ENCODE measurements around the gene ATP5ME. TPM values are rescaled to one million over a fixed set of nuclear protein-coding genes. Genes with fewer than 3 reads are reported as not detected.

The ATP5ME gene
- total RNA-seq, 1 experiment from 2014 or later: 330 TPM

GRCh38 chr4:657834-658667, 16.0 kb downstream of the ATP5ME start:
- Histone ChIP-seq H3K79me2 (ENCODE audit: insufficient read depth, low read length) (no peaks in the 10 kb centered on the region), H3K9me2 (ENCODE audit: insufficient read depth) (no peaks in the 10 kb centered on the region), H3K9ac (ENCODE audit: low read length) (no peak overlapping the region), H3K27ac (ENCODE audit: low read depth, low read length) (no peak overlapping the region; the same call in 1 of the 2 replicates), H3K4me3 (replicated peaks in 1 of 2; ENCODE audit: low read depth in 1 of 2, low read length in 2 of 2) (no peak overlapping the region), H2AFZ (ENCODE audit: low read depth, low read length, poor library complexity, severe bottlenecking) (no peak overlapping the region), H3K27me3 (ENCODE audit: insufficient read depth, low read length) (no peaks in the 10 kb centered on the region), H3K9me3 (ENCODE audit: control insufficient read depth in 1 of 2, insufficient read depth in 1 of 2, low read depth in 1 of 2, low read length in 2 of 2) (no peaks in the 10 kb centered on the region), H3K36me3 (ENCODE audit: control insufficient read depth in 1 of 2, insufficient read depth in 2 of 2, low read length in 2 of 2) (no peaks in the 10 kb centered on the region), H3K4me2 (ENCODE audit: low read length) (no peak overlapping the region), H3K4me1 (ENCODE audit: control insufficient read depth in 1 of 2, insufficient read depth in 2 of 2, low read length in 2 of 2) (no peaks in the 10 kb centered on the region), H4K20me1 (ENCODE audit: insufficient read depth) (no peaks in the 10 kb centered on the region)
- BruUV-seq (replicated peaks): no TSS peak
- DNase-seq (ENCODE audit: low read depth, low spot score): no peak
- intact Hi-C loops (cut with micrococcal nuclease): no loop called here
- RAD21 ChIA-PET (ENCODE audit: low non-redundant PET in 1 of 2, low total read pairs in 2 of 2, uncharacterized antibody in 2 of 2, unreplicated experiment in 2 of 2): no interaction called here
- POLR2A ChIA-PET: no interaction called here
- CTCF ChIA-PET: no interaction called here
- TF ChIP-seq FOSL1 (IDR thresholded peaks at IDR 0.05; ENCODE audit: low read depth): no peak
- TF ChIP-seq JUND (IDR thresholded peaks at IDR 0.05): no peak
- TF ChIP-seq SRF (IDR thresholded peaks at IDR 0.05; ENCODE audit: low read depth): no peak
- 0 out of 2 replicates have a peak, but pooled peaks have one; percentile 7 for ATAC-seq

GRCh38 chr4:657338-657833, 16.7 kb downstream of the ATP5ME start:
- no peaks in the 10 kb centered on the region for H3K79me2 ChIP-seq (ENCODE audit: insufficient read depth, low read length)
- CTCF ChIA-PET: no interaction called here
- no peaks in the 10 kb centered on the region for H3K36me3 ChIP-seq (ENCODE audit: control insufficient read depth in 1 of 2, insufficient read depth in 2 of 2, low read length in 2 of 2)
- no TSS peak for BruUV-seq (replicated peaks)
- H4K20me1 ChIP-seq (ENCODE audit: insufficient read depth): no peaks in the 10 kb centered on the region
- RAD21 ChIA-PET (ENCODE audit: low non-redundant PET in 1 of 2, low total read pairs in 2 of 2, uncharacterized antibody in 2 of 2, unreplicated experiment in 2 of 2): no interaction called here
- no peaks in the 10 kb centered on the region for H3K27me3 ChIP-seq (ENCODE audit: insufficient read depth, low read length)
- ATAC-seq (no peak), DNase-seq (ENCODE audit: low read depth, low spot score) (no peak)
- no peak overlapping the region for H3K9ac ChIP-seq (ENCODE audit: low read length)
- intact Hi-C loops (cut with micrococcal nuclease): no loop called here
- H3K4me2 ChIP-seq (ENCODE audit: low read length): no peak overlapping the region
- H3K27ac ChIP-seq (ENCODE audit: low read depth, low read length): no peak overlapping the region; the same call in 1 of the 2 replicates
- H2AFZ ChIP-seq (ENCODE audit: low read depth, low read length, poor library complexity, severe bottlenecking): no peak overlapping the region
- no peak overlapping the region for H3K4me3 ChIP-seq (replicated peaks in 1 of 2; ENCODE audit: low read depth in 1 of 2, low read length in 2 of 2)
- H3K4me1 ChIP-seq (ENCODE audit: control insufficient read depth in 1 of 2, insufficient read depth in 2 of 2, low read length in 2 of 2): no peaks in the 10 kb centered on the region
- no peak for TF ChIP-seq SP1 (IDR thresholded peaks at IDR 0.05; ENCODE audit: low read depth)
- TF ChIP-seq MAX (IDR thresholded peaks at IDR 0.05): no peak
- no peak for TF ChIP-seq ZBTB33 (IDR thresholded peaks at IDR 0.05; ENCODE audit: extremely low read depth, insufficient replicate concordance, low read length)
- no peak for TF ChIP-seq CEBPB (IDR thresholded peaks at IDR 0.05; ENCODE audit: low read depth)
- TF ChIP-seq SIN3A (IDR thresholded peaks at IDR 0.05; ENCODE audit: low read depth): no peak
- TF ChIP-seq EZH2 (IDR thresholded peaks at IDR 0.05): no peak
- no peak for TF ChIP-seq ZFX (IDR thresholded peaks at IDR 0.05)
- TF ChIP-seq EZH2phosphoT487 (IDR thresholded peaks at IDR 0.05; ENCODE audit: borderline replicate concordance): no peak
- TF ChIP-seq JUND (IDR thresholded peaks at IDR 0.05): no peak
- TF ChIP-seq RAD21 (IDR thresholded peaks at IDR 0.05; ENCODE audit: low read depth): no peak
- TF ChIP-seq POLR2AphosphoS5 (IDR thresholded peaks at IDR 0.05; ENCODE audit: low read depth, low read length): no peak
- TF ChIP-seq FOSL1 (IDR thresholded peaks at IDR 0.05; ENCODE audit: low read depth): no peak
- TF ChIP-seq ZNF274 (IDR thresholded peaks at IDR 0.05; ENCODE audit: low read depth, low read length): no peak
- H3K9me3 ChIP-seq (ENCODE audit: control insufficient read depth in 1 of 2, insufficient read depth in 1 of 2, low read depth in 1 of 2, low read length in 2 of 2): no peaks in the 10 kb centered on the region
- H3K9me2 ChIP-seq (ENCODE audit: insufficient read depth): no peaks in the 10 kb centered on the region
- POLR2A ChIA-PET: no interaction called here
